H9 (cell line): ENCODE results near the gene C19orf81. TPM values are rescaled to one million over a fixed set of nuclear protein-coding genes. Genes with fewer than 3 reads are reported as not detected.

Source experiments
- DNase-seq: peaks from one replicate; pipeline ENCODE4 v3.0.0-alpha.2; 2017
- H2AFZ ChIP-seq: one replicate; pipeline ENCODE4 v1.6.1; 2013; ENCODE audit warnings: mild to moderate bottlenecking, low read length, control low read depth, moderate library complexity
- H2AK5ac ChIP-seq: 2 replicates; pipeline ENCODE4 v1.6.1; 2013; ENCODE audit warnings: low read length, control low read depth, mixed read lengths; ENCODE audit not compliant: insufficient read length
- H2BK120ac ChIP-seq: one replicate; pipeline ENCODE4 v1.6.1; 2013; ENCODE audit warnings: low read depth, mild to moderate bottlenecking, low read length, control low read depth, inconsistent platforms; ENCODE audit not compliant: poor library complexity, severe bottlenecking
- H2BK12ac ChIP-seq: 2 replicates; pipeline ENCODE4 v1.6.1; 2013; ENCODE audit warnings: low read length, control low read depth, mixed read lengths, low read depth; ENCODE audit not compliant: insufficient read length
- H2BK15ac ChIP-seq: 2 replicates; pipeline ENCODE4 v1.6.1; 2013; ENCODE audit warnings: low read depth, low read length, control low read depth
- H2BK20ac ChIP-seq: one replicate; pipeline ENCODE4 v1.6.1; 2013; ENCODE audit warnings: low read depth, mild to moderate bottlenecking, low read length, control low read depth, inconsistent platforms; ENCODE audit not compliant: poor library complexity, severe bottlenecking
- H2BK5ac ChIP-seq: 2 replicates; pipeline ENCODE4 v1.6.1; 2013; ENCODE audit warnings: low read length, control low read depth, mixed read lengths; ENCODE audit not compliant: insufficient read length
- H3K14ac ChIP-seq: 2 replicates; pipeline ENCODE4 v1.6.1; 2013; ENCODE audit warnings: low read length, control low read depth; ENCODE audit not compliant: insufficient read depth
- H3K18ac ChIP-seq: 2 replicates; pipeline ENCODE4 v1.6.1; 2013; ENCODE audit warnings: low read depth, mild to moderate bottlenecking, mixed read lengths, low read length, control low read depth; ENCODE audit not compliant: insufficient read length
- H3K23ac ChIP-seq: 2 replicates; pipeline ENCODE4 v1.6.1; 2013; ENCODE audit warnings: low read length, control low read depth, mixed read lengths, low read depth; ENCODE audit not compliant: insufficient read length
- H3K23me2 ChIP-seq: 2 replicates; pipeline ENCODE4 v1.6.1; 2013; ENCODE audit warnings: low read depth, mild to moderate bottlenecking, mixed read lengths, low read length, control low read depth; ENCODE audit not compliant: insufficient read length, poor library complexity, severe bottlenecking
- H3K27ac ChIP-seq: 2 replicates; pipeline ENCODE4 v1.5.1; 2013; ENCODE audit warnings: low read length, control low read depth, mixed read lengths, low read depth; ENCODE audit not compliant: insufficient read length
- H3K27me3 ChIP-seq: 2 replicates; pipeline ENCODE4 v1.6.1; 2013; ENCODE audit warnings: low read length, control low read depth, inconsistent platforms; ENCODE audit not compliant: insufficient read depth
- H3K4ac ChIP-seq: 2 replicates; pipeline ENCODE4 v1.6.1; 2013; ENCODE audit warnings: low read depth, mild to moderate bottlenecking, control low read depth, inconsistent platforms, low read length, moderate library complexity
- H3K4me1 ChIP-seq: 2 replicates; pipeline ENCODE4 v1.6.1; 2013; ENCODE audit warnings: low read length, control low read depth, inconsistent platforms; ENCODE audit not compliant: insufficient read depth
- H3K4me2 ChIP-seq: 2 replicates; pipeline ENCODE4 v1.6.1; 2013; ENCODE audit warnings: low read length, control low read depth, mixed read lengths; ENCODE audit not compliant: insufficient read length, insufficient read depth
- H3K56ac ChIP-seq: 2 replicates; pipeline ENCODE4 v1.6.1; 2013; ENCODE audit warnings: low read depth, mild to moderate bottlenecking, mixed read lengths, low read length, control low read depth; ENCODE audit not compliant: insufficient read length
- H3K79me1 ChIP-seq: 2 replicates; pipeline ENCODE4 v1.6.1; 2013; ENCODE audit warnings: low read depth, mild to moderate bottlenecking, moderate library complexity, low read length, control low read depth, inconsistent platforms; ENCODE audit not compliant: insufficient read depth, poor library complexity, severe bottlenecking
- H3K79me2 ChIP-seq: 2 replicates; pipeline ENCODE4 v1.6.1; 2013; ENCODE audit warnings: low read length, control low read depth, inconsistent platforms; ENCODE audit not compliant: insufficient read depth
- H3K9ac ChIP-seq: 2 replicates; pipeline ENCODE4 v1.6.1; 2013; ENCODE audit warnings: low read length, control low read depth, mixed read lengths; ENCODE audit not compliant: insufficient read length; ENCODE audit errors: extremely low read depth
- H3K9me3 ChIP-seq: one replicate; pipeline ENCODE4 v1.6.1; 2013; ENCODE audit warnings: low read depth, low read length, inconsistent platforms; ENCODE audit not compliant: control insufficient read depth
- H3T11ph ChIP-seq: one replicate; pipeline ENCODE4 v1.6.1; 2013; ENCODE audit warnings: mild to moderate bottlenecking, low read length, control low read depth, inconsistent platforms
- H4K20me1 ChIP-seq: one replicate; pipeline ENCODE4 v1.6.1; 2013; ENCODE audit not compliant: control insufficient read depth, insufficient read length, insufficient read depth
- H4K5ac ChIP-seq: 2 replicates; pipeline ENCODE4 v1.6.1; 2013; ENCODE audit warnings: low read depth, mild to moderate bottlenecking, mixed read lengths, low read length, control low read depth; ENCODE audit not compliant: insufficient read length
- H4K8ac ChIP-seq: replicated peaks from 2 replicates; pipeline ENCODE4 v1.6.1; 2013; ENCODE audit warnings: low read length, control low read depth, mixed read lengths, low read depth; ENCODE audit not compliant: insufficient read length
- H4K91ac ChIP-seq: 2 replicates; pipeline ENCODE4 v1.6.1; 2013; ENCODE audit warnings: low read depth, mild to moderate bottlenecking, moderate library complexity, mixed read lengths, low read length, control low read depth; ENCODE audit not compliant: insufficient read length
- H3K27ac Mint-ChIP-seq, 3 experiments: 2 replicates in 2 of 3; 3 replicates in 1 of 3; pipeline ENCODE4 v1.8.0; 2020 to 2021; ENCODE audit warnings: mixed read lengths in 3 of 3, mild to moderate bottlenecking in 1 of 3, moderate library complexity in 1 of 3
- H3K27me3 Mint-ChIP-seq: 2 replicates; pipeline ENCODE4 v1.8.0; 2021; ENCODE audit warnings: low read depth, mild to moderate bottlenecking, moderate library complexity, mixed read lengths
- H3K36me3 Mint-ChIP-seq, 3 experiments: 2 replicates in 2 of 3; 3 replicates in 1 of 3; pipeline ENCODE4 v1.8.0; 2020 to 2021; ENCODE audit warnings: low read depth in 3 of 3, mixed read lengths in 3 of 3; ENCODE audit not compliant: insufficient read depth in 1 of 3
- H3K4me1 Mint-ChIP-seq, 2 experiments: 2 replicates each; pipeline ENCODE4 v1.8.0; 2020; ENCODE audit warnings: mixed read lengths in 2 of 2
- H3K4me3 Mint-ChIP-seq, 2 experiments: 2 replicates in 1 of 2; 3 replicates in 1 of 2; pipeline ENCODE4 v1.8.0; 2020 to 2021; ENCODE audit warnings: mild to moderate bottlenecking in 2 of 2, mixed read lengths in 2 of 2, moderate library complexity in 1 of 2
- H3K9me3 Mint-ChIP-seq, 2 experiments: 2 replicates in 1 of 2; 3 replicates in 1 of 2; pipeline ENCODE4 v1.8.0; 2020; ENCODE audit warnings: mild to moderate bottlenecking in 2 of 2, mixed read lengths in 2 of 2, moderate library complexity in 1 of 2
- CTCF ChIP-seq: fragments of 200-600 bp; sonication (generic); conservative IDR thresholded peaks from 3 replicates; pipeline ENCODE4 v1.8.0; 2021; ENCODE audit warnings: antibody characterized with exemption, mild to moderate bottlenecking
- WGBS: extraction: QIAGEN DNeasy Blood & Tissue Kit; methylation state at CpG from one replicate; pipeline ENCODE4 v1.1.7; 2013; ENCODE audit warnings: missing lambda C conversion rate, low lambda C conversion rate, mixed read lengths; ENCODE audit not compliant: insufficient read length; ENCODE audit errors: extremely low coverage; 5-methylcytosine and 5-hydroxymethylcytosine counted together
- total RNA-seq: library from RNA; stranded (reverse); gene quantifications from 2 replicates; pipeline ENCODE4 v1.2.1, GENCODE V29; 2021

C19orf81 gene
- total RNA-seq, 1 experiment from 2014 or later: 11.0 TPM

- DNase-seq: no peak
- peaks cover 0 to 7% (median 2%) of the 10 kb centered on the region in 3 experiments; a peak in 3 of 7 replicates for H3K36me3 Mint-ChIP-seq
- H3K14ac ChIP-seq: no peak overlapping the region
- H2BK120ac ChIP-seq: no peak overlapping the region
- H4K91ac ChIP-seq: no peak overlapping the region
- no peak overlapping the region for H3K56ac ChIP-seq
- H2AFZ ChIP-seq: no peak overlapping the region
- H2BK15ac ChIP-seq: no peak overlapping the region
- no peak overlapping the region for H3K9ac ChIP-seq
- H3K4ac ChIP-seq: no peak overlapping the region
- H2AK5ac ChIP-seq: no peak overlapping the region
- no peak overlapping the region for H2BK5ac ChIP-seq
- H4K20me1 ChIP-seq: no peaks in the 10 kb centered on the region
- H4K5ac ChIP-seq: no peak overlapping the region
- H3K4me1 Mint-ChIP-seq: peaks cover 10 to 21% of the 10 kb centered on the region in 2 experiments
- peaks cover 90% of the 10 kb centered on the region for H3K27me3 Mint-ChIP-seq
- peaks cover 0 to 12% of the 10 kb centered on the region in 2 experiments; a peak in 3 of 5 replicates for H3K9me3 Mint-ChIP-seq
- no peak overlapping the region for H3K18ac ChIP-seq
- no peak overlapping the region for H3K27ac Mint-ChIP-seq
- no peak overlapping the region for H2BK20ac ChIP-seq
- H3K27ac ChIP-seq: no peak overlapping the region
- H3K23ac ChIP-seq: no peak overlapping the region
- no peak overlapping the region for H3K4me3 Mint-ChIP-seq
- peaks cover 14% of the 10 kb centered on the region; the same call in 1 of the 2 replicates for H3K27me3 ChIP-seq
- no peaks in the 10 kb centered on the region for H3K23me2 ChIP-seq
- no peak overlapping the region for H4K8ac ChIP-seq
- H3K79me1 ChIP-seq: no peaks in the 10 kb centered on the region
- no peak overlapping the region for H2BK12ac ChIP-seq
- no CpG with 5 or more reads among the region's 49 CpGs for WGBS
- no peaks in the 10 kb centered on the region for H3K9me3 ChIP-seq
- H3K4me2 ChIP-seq: no peak overlapping the region
- H3K4me1 ChIP-seq: peaks cover 2% of the 10 kb centered on the region; the same call in 1 of the 2 replicates
- TF ChIP-seq CTCF: no peak
- H3K79me2 ChIP-seq: no peaks in the 10 kb centered on the region
- no peak overlapping the region for H3T11ph ChIP-seq
Observed at GRCh38 chr19:50668416-50668815, 19.2 kb downstream of the C19orf81 start.
